ENCODE data around the gene IL17F. TPM values are rescaled to one million over a fixed set of nuclear protein-coding genes. Genes with fewer than 3 reads are reported as not detected.
A peak's percentile ranks its signal among the peaks of the same experiment; 100 is the strongest.

IL17F gene
- total and polyA plus RNA-seq, 2 experiments from 2014 or later, result not detected

GRCh38 chr6:52293067-52293466 lies 48.8 kb upstream of the IL17F start:
- no peak for DNase-seq (ENCODE audit: low spot score)
- Histone ChIP-seq H3K4me3 (no peak overlapping the region), H4K20me1 (replicated peaks; ENCODE audit: insufficient read depth) (no peaks in the 10 kb centered on the region), H3K27ac (ENCODE audit: low read depth) (no peak overlapping the region), H3K9me2 (ENCODE audit: insufficient read depth) (0 out of 2 replicates have a peak, but pooled peaks cover 7% of the 10 kb centered on the region), H3K79me2 (replicated peaks; ENCODE audit: insufficient read depth) (no peaks in the 10 kb centered on the region), H3K4me2 (no peak overlapping the region), H3K27me3 (ENCODE audit: insufficient read depth) (no peaks in the 10 kb centered on the region), H3K4me1 (ENCODE audit: insufficient read depth) (no peaks in the 10 kb centered on the region), H3F3A (replicated peaks; ENCODE audit: low read depth) (no peaks in the 10 kb centered on the region), H2AFZ (peak overlapping the region; percentile 47; the same call in 1 of the 2 replicates), H3K36me3 (ENCODE audit: insufficient read depth) (no peaks in the 10 kb centered on the region)
- no peak overlapping the region for H3K4me3 Mint-ChIP-seq
- no peaks in the 10 kb centered on the region for H3K27me3 Mint-ChIP-seq (ENCODE audit: insufficient read depth, low read depth, poor library complexity)
- H3K4me1 Mint-ChIP-seq, result no peaks in the 10 kb centered on the region
- ATAC-seq, result no peak
- peaks cover 12% of the 10 kb centered on the region for H3K36me3 Mint-ChIP-seq (ENCODE audit: low read depth)
- H3K9me3 Mint-ChIP-seq, result peaks cover 22% of the 10 kb centered on the region
- no peak overlapping the region for H3K27ac Mint-ChIP-seq
- no peak for TF ChIP-seq ZNF114 (CRISPR knock-in tag; IDR thresholded peaks at IDR 0.05)
- TF ChIP-seq NANOG (IDR thresholded peaks at IDR 0.05; ENCODE audit: borderline replicate concordance), result no peak
- no peak for TF ChIP-seq CREB1 (CRISPR knock-in tag; IDR thresholded peaks at IDR 0.05; ENCODE audit: low read depth)
- TF ChIP-seq STAT1 (IDR thresholded peaks at IDR 0.05; ENCODE audit: unreplicated experiment), result no peak
- TF ChIP-seq CTCF (conservative IDR thresholded peaks at IDR 0.05; ENCODE audit: low read depth in 2 of 2), result no peak
- TF ChIP-seq EZH2phosphoT487 (IDR thresholded peaks at IDR 0.05; ENCODE audit: unreplicated experiment), result no peak
- no peak for TF ChIP-seq ZNF331 (CRISPR knock-in tag; IDR thresholded peaks at IDR 0.05; ENCODE audit: low read depth)
- TF ChIP-seq, protein P1, sequence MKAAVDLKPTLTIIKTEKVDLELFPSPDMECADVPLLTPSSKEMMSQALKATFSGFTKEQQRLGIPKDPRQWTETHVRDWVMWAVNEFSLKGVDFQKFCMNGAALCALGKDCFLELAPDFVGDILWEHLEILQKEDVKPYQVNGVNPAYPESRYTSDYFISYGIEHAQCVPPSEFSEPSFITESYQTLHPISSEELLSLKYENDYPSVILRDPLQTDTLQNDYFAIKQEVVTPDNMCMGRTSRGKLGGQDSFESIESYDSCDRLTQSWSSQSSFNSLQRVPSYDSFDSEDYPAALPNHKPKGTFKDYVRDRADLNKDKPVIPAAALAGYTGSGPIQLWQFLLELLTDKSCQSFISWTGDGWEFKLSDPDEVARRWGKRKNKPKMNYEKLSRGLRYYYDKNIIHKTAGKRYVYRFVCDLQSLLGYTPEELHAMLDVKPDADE (IDR thresholded peaks at IDR 0.05), result no peak
- no peak for TF ChIP-seq POLR2AphosphoS5 (IDR thresholded peaks at IDR 0.05; ENCODE audit: low read depth)
- TF ChIP-seq, protein P2, sequence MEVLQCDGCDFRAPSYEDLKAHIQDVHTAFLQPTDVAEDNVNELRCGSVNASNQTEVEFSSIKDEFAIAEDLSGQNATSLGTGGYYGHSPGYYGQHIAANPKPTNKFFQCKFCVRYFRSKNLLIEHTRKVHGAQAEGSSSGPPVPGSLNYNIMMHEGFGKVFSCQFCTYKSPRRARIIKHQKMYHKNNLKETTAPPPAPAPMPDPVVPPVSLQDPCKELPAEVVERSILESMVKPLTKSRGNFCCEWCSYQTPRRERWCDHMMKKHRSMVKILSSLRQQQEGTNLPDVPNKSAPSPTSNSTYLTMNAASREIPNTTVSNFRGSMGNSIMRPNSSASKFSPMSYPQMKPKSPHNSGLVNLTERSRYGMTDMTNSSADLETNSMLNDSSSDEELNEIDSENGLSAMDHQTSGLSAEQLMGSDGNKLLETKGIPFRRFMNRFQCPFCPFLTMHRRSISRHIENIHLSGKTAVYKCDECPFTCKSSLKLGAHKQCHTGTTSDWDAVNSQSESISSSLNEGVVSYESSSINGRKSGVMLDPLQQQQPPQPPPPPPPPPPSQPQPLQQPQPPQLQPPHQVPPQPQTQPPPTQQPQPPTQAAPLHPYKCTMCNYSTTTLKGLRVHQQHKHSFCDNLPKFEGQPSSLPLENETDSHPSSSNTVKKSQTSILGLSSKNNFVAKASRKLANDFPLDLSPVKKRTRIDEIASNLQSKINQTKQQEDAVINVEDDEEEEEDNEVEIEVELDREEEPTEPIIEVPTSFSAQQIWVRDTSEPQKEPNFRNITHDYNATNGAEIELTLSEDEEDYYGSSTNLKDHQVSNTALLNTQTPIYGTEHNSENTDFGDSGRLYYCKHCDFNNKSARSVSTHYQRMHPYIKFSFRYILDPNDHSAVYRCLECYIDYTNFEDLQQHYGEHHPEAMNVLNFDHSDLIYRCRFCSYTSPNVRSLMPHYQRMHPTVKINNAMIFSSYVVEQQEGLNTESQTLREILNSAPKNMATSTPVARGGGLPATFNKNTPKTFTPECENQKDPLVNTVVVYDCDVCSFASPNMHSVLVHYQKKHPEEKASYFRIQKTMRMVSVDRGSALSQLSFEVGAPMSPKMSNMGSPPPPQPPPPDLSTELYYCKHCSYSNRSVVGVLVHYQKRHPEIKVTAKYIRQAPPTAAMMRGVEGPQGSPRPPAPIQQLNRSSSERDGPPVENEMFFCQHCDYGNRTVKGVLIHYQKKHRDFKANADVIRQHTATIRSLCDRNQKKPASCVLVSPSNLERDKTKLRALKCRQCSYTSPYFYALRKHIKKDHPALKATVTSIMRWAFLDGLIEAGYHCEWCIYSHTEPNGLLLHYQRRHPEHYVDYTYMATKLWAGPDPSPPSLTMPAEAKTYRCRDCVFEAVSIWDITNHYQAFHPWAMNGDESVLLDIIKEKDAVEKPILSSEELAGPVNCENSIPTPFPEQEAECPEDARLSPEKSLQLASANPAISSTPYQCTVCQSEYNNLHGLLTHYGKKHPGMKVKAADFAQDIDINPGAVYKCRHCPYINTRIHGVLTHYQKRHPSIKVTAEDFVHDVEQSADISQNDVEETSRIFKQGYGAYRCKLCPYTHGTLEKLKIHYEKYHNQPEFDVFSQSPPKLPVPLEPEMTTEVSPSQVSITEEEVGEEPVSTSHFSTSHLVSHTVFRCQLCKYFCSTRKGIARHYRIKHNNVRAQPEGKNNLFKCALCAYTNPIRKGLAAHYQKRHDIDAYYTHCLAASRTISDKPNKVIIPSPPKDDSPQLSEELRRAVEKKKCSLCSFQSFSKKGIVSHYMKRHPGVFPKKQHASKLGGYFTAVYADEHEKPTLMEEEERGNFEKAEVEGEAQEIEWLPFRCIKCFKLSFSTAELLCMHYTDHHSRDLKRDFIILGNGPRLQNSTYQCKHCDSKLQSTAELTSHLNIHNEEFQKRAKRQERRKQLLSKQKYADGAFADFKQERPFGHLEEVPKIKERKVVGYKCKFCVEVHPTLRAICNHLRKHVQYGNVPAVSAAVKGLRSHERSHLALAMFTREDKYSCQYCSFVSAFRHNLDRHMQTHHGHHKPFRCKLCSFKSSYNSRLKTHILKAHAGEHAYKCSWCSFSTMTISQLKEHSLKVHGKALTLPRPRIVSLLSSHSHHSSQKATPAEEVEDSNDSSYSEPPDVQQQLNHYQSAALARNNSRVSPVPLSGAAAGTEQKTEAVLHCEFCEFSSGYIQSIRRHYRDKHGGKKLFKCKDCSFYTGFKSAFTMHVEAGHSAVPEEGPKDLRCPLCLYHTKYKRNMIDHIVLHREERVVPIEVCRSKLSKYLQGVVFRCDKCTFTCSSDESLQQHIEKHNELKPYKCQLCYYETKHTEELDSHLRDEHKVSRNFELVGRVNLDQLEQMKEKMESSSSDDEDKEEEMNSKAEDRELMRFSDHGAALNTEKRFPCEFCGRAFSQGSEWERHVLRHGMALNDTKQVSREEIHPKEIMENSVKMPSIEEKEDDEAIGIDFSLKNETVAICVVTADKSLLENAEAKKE (CRISPR knock-in tag; IDR thresholded peaks at IDR 0.05), result no peak
- no peak for TF ChIP-seq JUNB (IDR thresholded peaks at IDR 0.05; ENCODE audit: unreplicated experiment)
- TF ChIP-seq REST (IDR thresholded peaks at IDR 0.05; ENCODE audit: unreplicated experiment), result no peak

Measured in GM23338 (cell line).